ENCODE results near the gene CLMP.

GRCh38 chr11:123168241-123168640 lies 26.8 kb downstream of the CLMP start:
- TF ChIP-seq CTCF (IDR thresholded peaks at IDR 0.05; ENCODE audit: poor library complexity, severe bottlenecking) (no peak), RAD21 (conservative IDR thresholded peaks at IDR 0.05) (no peak), POLR2AphosphoS5 (IDR thresholded peaks at IDR 0.05) (no peak), REST (IDR thresholded peaks at IDR 0.05; ENCODE audit: borderline replicate concordance) (no peak), EZH2 (IDR thresholded peaks at IDR 0.05; ENCODE audit: borderline replicate concordance, insufficient read depth, low read length, poor library complexity, severe bottlenecking) (no peak), TAF1 (IDR thresholded peaks at IDR 0.05; ENCODE audit: low read depth) (no peak), SMC3 (conservative IDR thresholded peaks at IDR 0.05; ENCODE audit: poor library complexity) (no peak), EP300 (conservative IDR thresholded peaks at IDR 0.05; ENCODE audit: poor library complexity, severe bottlenecking) (no peak), MXI1 (conservative IDR thresholded peaks at IDR 0.05; ENCODE audit: poor library complexity, severe bottlenecking) (no peak)
